Liver (tissue), 9 donors: ENCODE data around the gene ACSL6. TPM values are rescaled to one million over a fixed set of nuclear protein-coding genes. Genes with fewer than 3 reads are reported as not detected.

Experiments used
- DNase-seq: peaks from one replicate; pipeline ENCODE4 v3.0.0-alpha.2; 2017; ENCODE audit warnings: low spot score
- H3K27ac ChIP-seq, 2 donors: one replicate each; pipeline ENCODE4 v1.7.0; 2013; ENCODE audit warnings: inconsistent platforms in 2 of 2, low read length in 2 of 2, control low read depth in 1 of 2, low read depth in 1 of 2, mild to moderate bottlenecking in 1 of 2
- H3K27me3 ChIP-seq, 4 donors: one replicate each; pipeline versions ENCODE4 v1.6.1 to v1.7.0; 2013; ENCODE audit warnings: low read length in 3 of 4, inconsistent platforms in 1 of 4, mild to moderate bottlenecking in 1 of 4, moderate library complexity in 1 of 4; ENCODE audit not compliant: control insufficient read depth in 4 of 4, insufficient read depth in 4 of 4
- H3K36me3 ChIP-seq, 4 donors: one replicate each; pipeline versions ENCODE4 v1.6.1 to v1.7.0; 2013; ENCODE audit warnings: low read length in 3 of 4, mild to moderate bottlenecking in 3 of 4, low read depth in 1 of 4, moderate library complexity in 1 of 4; ENCODE audit not compliant: control insufficient read depth in 4 of 4, insufficient read depth in 3 of 4
- H3K4me1 ChIP-seq, 4 donors: one replicate each; pipeline versions ENCODE4 v1.6.1 to v1.7.0; 2013; ENCODE audit warnings: low read length in 3 of 4, mild to moderate bottlenecking in 3 of 4, moderate library complexity in 1 of 4; ENCODE audit not compliant: control insufficient read depth in 4 of 4, insufficient read depth in 4 of 4
- H3K4me3 ChIP-seq, 3 donors: one replicate each; pipeline versions ENCODE4 v1.6.1 to v1.7.0; 2013; ENCODE audit warnings: low read length in 3 of 3, control low read depth in 1 of 3, low read depth in 1 of 3, mild to moderate bottlenecking in 1 of 3
- H3K9ac ChIP-seq, 2 donors: one replicate each; pipeline ENCODE4 v1.7.0; 2013; ENCODE audit warnings: low read length in 2 of 2, mild to moderate bottlenecking in 2 of 2, moderate library complexity in 2 of 2, control low read depth in 1 of 2, low read depth in 1 of 2
- H3K9me3 ChIP-seq, 4 donors: one replicate each; pipeline versions ENCODE4 v1.6.1 to v1.7.0; 2013; ENCODE audit warnings: low read length in 3 of 4; ENCODE audit not compliant: control insufficient read depth in 4 of 4
- CTCF ChIP-seq: fragments of 150-350 bp; IDR thresholded peaks from 2 replicates; pipeline ENCODE4 v1.5.1; 2017; ENCODE audit warnings: improper control_type of control experiment, low read depth, low read length; ENCODE audit not compliant: missing input control
- EGR1 ChIP-seq, 2 donors: IDR thresholded peaks; 2 replicates each; pipeline ENCODE4 v1.6.1; 2016 to 2018; ENCODE audit warnings: antibody characterized with exemption in 2 of 2, low read depth in 2 of 2
- GABPA ChIP-seq, 2 donors: IDR thresholded peaks in 1 of 2; conservative IDR thresholded peaks in 1 of 2; 2 replicates each; pipeline ENCODE4 v1.6.1; 2016; ENCODE audit warnings: antibody characterized with exemption in 2 of 2, mild to moderate bottlenecking in 1 of 2, moderate library complexity in 1 of 2
- HNF4A ChIP-seq, 2 donors: conservative IDR thresholded peaks; 2 replicates each; pipeline ENCODE4 v1.6.1; 2016; ENCODE audit warnings: antibody characterized with exemption in 2 of 2, mild to moderate bottlenecking in 2 of 2
- HNF4G ChIP-seq: IDR thresholded peaks from 2 replicates; pipeline ENCODE4 v1.6.1; 2016; ENCODE audit warnings: antibody characterized with exemption
- JUND ChIP-seq, 2 donors: IDR thresholded peaks; 2 replicates each; pipeline ENCODE4 v1.6.1; 2016; ENCODE audit warnings: antibody characterized with exemption in 2 of 2
- NR2F2 ChIP-seq: IDR thresholded peaks from 2 replicates; pipeline ENCODE4 v1.6.1; 2016; ENCODE audit warnings: antibody characterized with exemption
- RXRA ChIP-seq, 2 donors: IDR thresholded peaks; 2 replicates each; pipeline ENCODE4 v1.6.1; 2017 to 2018; ENCODE audit warnings: antibody characterized with exemption in 2 of 2, mild to moderate bottlenecking in 1 of 2
- SP1 ChIP-seq: IDR thresholded peaks from 2 replicates; pipeline ENCODE4 v1.6.1; 2018; ENCODE audit warnings: antibody characterized with exemption, mild to moderate bottlenecking
- TAF1 ChIP-seq: conservative IDR thresholded peaks from 2 replicates; pipeline ENCODE4 v1.6.1; 2016; ENCODE audit warnings: antibody characterized with exemption, mild to moderate bottlenecking
- ZBTB33 ChIP-seq: IDR thresholded peaks from 2 replicates; pipeline ENCODE4 v1.6.1; 2016; ENCODE audit warnings: antibody characterized with exemption
- WGBS: extraction: QIAGEN DNeasy Blood & Tissue Kit; methylation state at CpG from one replicate; pipeline ENCODE4 v1.1.7; 2013; 5-methylcytosine and 5-hydroxymethylcytosine counted together
- polyA plus RNA-seq, 2 donors: library from polyadenylated mRNA; stranded (reverse) in 1 of 2; unstranded in 1 of 2; fragments of 200-250 nt in 1 of 2; fragments of >200 nt in 1 of 2; fragmentation: Nextera tagmentation in 1 of 2; extraction: Ambion mirVana in 1 of 2; gene quantifications; one replicate each; pipeline versions ENCODE4 v1.2.1 to v1.2.3, GENCODE V29; 2013 to 2015
- total RNA-seq, 2 donors: library from RNA; depleted of rRNA; stranded (reverse); fragments of >200 nt; gene quantifications; one replicate each; pipeline ENCODE4 v1.2.3, GENCODE V29; 2014
- TF ChIP-seq, protein P1 (sequence below): IDR thresholded peaks from 2 replicates; pipeline ENCODE4 v1.6.1; 2016; ENCODE audit warnings: antibody characterized with exemption, mild to moderate bottlenecking
- TF ChIP-seq, protein P2 (sequence below): IDR thresholded peaks from 2 replicates; pipeline ENCODE4 v1.6.1; 2016; ENCODE audit warnings: antibody characterized with exemption
- donor health status: healthy.
- donor health status: healthy.
- donor health status: healthy.
- donor health status: healthy.
- donor health status: healthy.

Gene ACSL6
- total and polyA plus RNA-seq, 4 donors: 0.89 to 129 (median 4.6) TPM

DNA sequence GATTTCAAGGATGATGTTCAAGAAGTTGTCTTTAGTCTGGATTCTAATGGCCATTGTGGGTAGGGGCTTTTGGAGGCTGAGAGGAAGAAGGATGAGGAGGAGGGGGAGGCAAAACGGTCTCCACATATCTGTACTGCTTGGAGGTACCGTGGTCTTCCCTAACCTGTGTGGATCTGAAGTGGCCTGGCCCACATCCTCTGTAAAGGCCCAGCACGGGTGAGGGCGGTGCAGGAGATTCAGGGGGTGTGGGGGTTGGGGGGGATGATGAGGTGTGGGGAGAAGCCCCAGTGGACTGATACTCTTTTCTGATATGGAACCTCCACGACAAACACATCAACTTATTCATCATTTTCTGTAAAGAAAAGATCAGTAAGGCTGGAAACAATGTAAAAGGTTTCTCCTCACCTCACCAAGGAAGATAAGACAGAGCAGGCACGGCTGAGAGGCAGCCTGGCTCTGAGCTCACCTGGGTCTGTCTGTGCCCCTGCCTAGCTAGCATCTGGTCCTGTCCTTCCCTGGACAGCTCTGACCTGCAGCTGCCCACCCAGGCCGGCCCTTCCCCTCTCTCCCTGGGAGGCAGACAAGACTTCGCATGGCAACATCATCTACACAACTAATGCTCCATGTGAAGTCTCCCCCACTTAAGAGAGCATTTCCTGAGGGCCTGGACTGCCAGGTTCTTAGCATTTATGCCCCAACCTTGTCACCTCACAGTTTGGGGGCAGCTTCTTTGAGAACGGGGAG lies 43.4 kb upstream of the ACSL6 start:
- Histone ChIP-seq H3K27ac (no peak overlapping the region), H3K9ac (no peak overlapping the region), H3K36me3 (no peaks in the 10 kb centered on the region), H3K9me3 (no peaks in the 10 kb centered on the region), H3K4me3 (no peak overlapping the region), H3K27me3 (no peaks in the 10 kb centered on the region), H3K4me1 (no peaks in the 10 kb centered on the region)
- peak; percentile 21 for DNase-seq
- TF ChIP-seq EGR1 (IDR thresholded peaks at IDR 0.05; ENCODE audit: low read depth in 2 of 2) (no peak), HNF4A (conservative IDR thresholded peaks at IDR 0.05) (no peak), NR2F2 (no peak)
- TF ChIP-seq, protein P1, sequence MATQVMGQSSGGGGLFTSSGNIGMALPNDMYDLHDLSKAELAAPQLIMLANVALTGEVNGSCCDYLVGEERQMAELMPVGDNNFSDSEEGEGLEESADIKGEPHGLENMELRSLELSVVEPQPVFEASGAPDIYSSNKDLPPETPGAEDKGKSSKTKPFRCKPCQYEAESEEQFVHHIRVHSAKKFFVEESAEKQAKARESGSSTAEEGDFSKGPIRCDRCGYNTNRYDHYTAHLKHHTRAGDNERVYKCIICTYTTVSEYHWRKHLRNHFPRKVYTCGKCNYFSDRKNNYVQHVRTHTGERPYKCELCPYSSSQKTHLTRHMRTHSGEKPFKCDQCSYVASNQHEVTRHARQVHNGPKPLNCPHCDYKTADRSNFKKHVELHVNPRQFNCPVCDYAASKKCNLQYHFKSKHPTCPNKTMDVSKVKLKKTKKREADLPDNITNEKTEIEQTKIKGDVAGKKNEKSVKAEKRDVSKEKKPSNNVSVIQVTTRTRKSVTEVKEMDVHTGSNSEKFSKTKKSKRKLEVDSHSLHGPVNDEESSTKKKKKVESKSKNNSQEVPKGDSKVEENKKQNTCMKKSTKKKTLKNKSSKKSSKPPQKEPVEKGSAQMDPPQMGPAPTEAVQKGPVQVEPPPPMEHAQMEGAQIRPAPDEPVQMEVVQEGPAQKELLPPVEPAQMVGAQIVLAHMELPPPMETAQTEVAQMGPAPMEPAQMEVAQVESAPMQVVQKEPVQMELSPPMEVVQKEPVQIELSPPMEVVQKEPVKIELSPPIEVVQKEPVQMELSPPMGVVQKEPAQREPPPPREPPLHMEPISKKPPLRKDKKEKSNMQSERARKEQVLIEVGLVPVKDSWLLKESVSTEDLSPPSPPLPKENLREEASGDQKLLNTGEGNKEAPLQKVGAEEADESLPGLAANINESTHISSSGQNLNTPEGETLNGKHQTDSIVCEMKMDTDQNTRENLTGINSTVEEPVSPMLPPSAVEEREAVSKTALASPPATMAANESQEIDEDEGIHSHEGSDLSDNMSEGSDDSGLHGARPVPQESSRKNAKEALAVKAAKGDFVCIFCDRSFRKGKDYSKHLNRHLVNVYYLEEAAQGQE: no peak
- WGBS: 79% methylated on average over 9 of the region's 9 CpGs

GRCh38 chr5:132054031-132054696 lies 42.7 kb upstream of the ACSL6 start:
- DNase-seq: peak; percentile 19
- Histone ChIP-seq H3K27me3 (no peaks in the 10 kb centered on the region), H3K4me1 (no peaks in the 10 kb centered on the region), H3K9ac (no peak overlapping the region), H3K36me3 (no peaks in the 10 kb centered on the region), H3K9me3 (no peaks in the 10 kb centered on the region), H3K27ac (no peak overlapping the region), H3K4me3 (no peak overlapping the region)
- TF ChIP-seq EGR1 (IDR thresholded peaks at IDR 0.05; ENCODE audit: low read depth in 2 of 2) (no peak), SP1 (no peak), TAF1 (no peak), HNF4A (conservative IDR thresholded peaks at IDR 0.05) (no peak), JUND (IDR thresholded peaks at IDR 0.05) (no peak), RXRA (IDR thresholded peaks at IDR 0.05) (no peak), GABPA (IDR thresholded peaks at IDR 0.05 in 1 of 2, conservative IDR thresholded peaks at IDR 0.05 in 1 of 2) (no peak), ZBTB33 (no peak), CTCF (no peak), HNF4G (no peak)
- TF ChIP-seq, protein P2, sequence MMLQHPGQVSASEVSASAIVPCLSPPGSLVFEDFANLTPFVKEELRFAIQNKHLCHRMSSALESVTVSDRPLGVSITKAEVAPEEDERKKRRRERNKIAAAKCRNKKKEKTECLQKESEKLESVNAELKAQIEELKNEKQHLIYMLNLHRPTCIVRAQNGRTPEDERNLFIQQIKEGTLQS: no peak
- WGBS: 91% methylated on average over 10 of the region's 10 CpGs
